GM12878 (cell line): ENCODE results near the gene CLDN9. TPM values are rescaled to one million over a fixed set of nuclear protein-coding genes. Genes with fewer than 3 reads are reported as not detected.

Experiments used
- ATAC-seq: fragments of 200-7000 bp; cut with Tn5 transposase; 3 replicates; pipeline ENCODE4 v1.9.1; 2020; ENCODE audit warnings: mild to moderate bottlenecking, moderate library complexity
- BruUV-seq: library from RNA; stranded (reverse); fragments of 400-500 nt; replicated peaks from 2 replicates; lab custom pipeline; 2021; lab: Mats Ljungman, UMichigan
- CTCF ChIA-PET: fragments of 300-600 bp; sonication (Branson Sonifier 250); formaldehyde crosslinking; extraction: SDS; loops from one replicate; lab custom pipeline; 2021; ENCODE audit warnings: inconsistent platforms; lab: Yijun Ruan, JAX
- POLR2A ChIA-PET: fragments of 350-600 bp; formaldehyde crosslinking; extraction: SDS; loops from one replicate; lab custom pipeline; 2021; ENCODE audit warnings: inconsistent platforms; lab: Charles Lee
- RAD21 ChIA-PET: fragments of 300-600 bp; sonication (Branson Sonifier 250); formaldehyde crosslinking; loops from one replicate; lab custom pipeline; 2023; ENCODE audit warnings: antibody characterized with exemption; ENCODE audit not compliant: unreplicated experiment; lab: Charles Lee
- SMC1A ChIA-PET: fragments of 300-600 bp; sonication (Branson Sonifier 250); formaldehyde crosslinking; loops from one replicate; lab custom pipeline; 2023; ENCODE audit not compliant: unreplicated experiment, uncharacterized antibody; lab: Charles Lee
- DNase-seq: peaks from one replicate; pipeline ENCODE4 v3.0.0-alpha.2; 2011; ENCODE audit warnings: low read depth, low spot score
- FAIRE-seq: peaks from 3 replicates; lab custom pipeline; 2011; peaks lifted over from hg19 to GRCh38; lab: Jason Lieb, UNC
- H2AFZ ChIP-seq: 2 replicates; pipeline ENCODE4 v1.6.0; 2011; ENCODE audit warnings: low read depth, low read length, control low read depth; ENCODE audit not compliant: control insufficient read depth
- H3K27ac ChIP-seq: 2 replicates; pipeline ENCODE4 v1.5.1; 2011; ENCODE audit warnings: control low read depth; ENCODE audit not compliant: control insufficient read depth, insufficient read depth
- H3K27me3 ChIP-seq, 2 experiments: replicated peaks in 1 of 2; 2 replicates each; pipeline versions ENCODE4 v1.6.0 to v1.6.1; 2011; ENCODE audit warnings: low read length in 1 of 2; ENCODE audit not compliant: control insufficient read depth in 2 of 2, insufficient read depth in 2 of 2
- H3K36me3 ChIP-seq, 2 experiments: 2 replicates each; pipeline ENCODE4 v1.5.1; 2011; ENCODE audit warnings: low read length in 1 of 2; ENCODE audit not compliant: control insufficient read depth in 2 of 2, insufficient read depth in 2 of 2
- H3K4me1 ChIP-seq: 2 replicates; pipeline ENCODE4 v1.6.1; 2011; ENCODE audit warnings: mild to moderate bottlenecking, low read length, moderate library complexity, mixed read lengths; ENCODE audit not compliant: control insufficient read depth, insufficient read depth
- H3K4me2 ChIP-seq: 2 replicates; pipeline ENCODE4 v1.6.0; 2011; ENCODE audit warnings: control low read depth; ENCODE audit not compliant: control insufficient read depth, insufficient read depth
- H3K4me3 ChIP-seq: fragments of 200-600 bp; sonication (generic); 2 replicates; pipeline ENCODE4 v1.5.1; 2016
- H3K79me2 ChIP-seq: 2 replicates; pipeline ENCODE4 v1.6.0; 2011; ENCODE audit warnings: low read length; ENCODE audit not compliant: control insufficient read depth, insufficient read depth
- H3K9ac ChIP-seq: 2 replicates; pipeline ENCODE4 v1.8.0; 2011; ENCODE audit warnings: low read length, control low read depth, mixed read lengths; ENCODE audit not compliant: control insufficient read depth, insufficient read depth
- H3K9me3 ChIP-seq: replicated peaks from 3 replicates; pipeline ENCODE4 v1.5.1; 2011; ENCODE audit warnings: mild to moderate bottlenecking, low read length; ENCODE audit not compliant: control insufficient read depth, insufficient read depth
- H4K20me1 ChIP-seq: 2 replicates; pipeline ENCODE4 v1.6.0; 2011; ENCODE audit not compliant: control insufficient read depth, insufficient read depth
- ATF7 ChIP-seq: fragments of 450-650 bp; IDR thresholded peaks from 2 replicates; pipeline ENCODE4 v1.6.1; 2016; ENCODE audit warnings: low read depth, mild to moderate bottlenecking
- BACH1 ChIP-seq: fragments of 450-650 bp; IDR thresholded peaks from 2 replicates; pipeline ENCODE4 v1.6.1; 2017; ENCODE audit warnings: mild to moderate bottlenecking, borderline replicate concordance
- DPF2 ChIP-seq: fragments of 450-650 bp; IDR thresholded peaks from 2 replicates; pipeline ENCODE4 v1.6.1; 2017; ENCODE audit warnings: mild to moderate bottlenecking
- FOXK2 ChIP-seq: fragments of 450-650 bp; IDR thresholded peaks from 2 replicates; pipeline ENCODE4 v1.6.1; 2017; ENCODE audit warnings: mild to moderate bottlenecking, moderate library complexity
- HDGF ChIP-seq: fragments of 450-650 bp; IDR thresholded peaks from 2 replicates; pipeline ENCODE4 v1.6.1; 2016; ENCODE audit warnings: antibody characterized with exemption
- IKZF2 ChIP-seq, 2 experiments: fragments of 450-650 bp; IDR thresholded peaks; 2 replicates each; pipeline ENCODE4 v1.6.1; 2017; ENCODE audit warnings: mild to moderate bottlenecking in 2 of 2, moderate library complexity in 2 of 2
- KLF5 ChIP-seq: fragments of 450-650 bp; IDR thresholded peaks from 2 replicates; pipeline ENCODE4 v1.6.1; 2014; ENCODE audit warnings: mild to moderate bottlenecking; ENCODE audit not compliant: partially characterized antibody
- MXI1 ChIP-seq: fragments of 150-350 bp; IDR thresholded peaks from 2 replicates; pipeline ENCODE4 v1.6.1; 2011; ENCODE audit warnings: low read depth, mild to moderate bottlenecking, inconsistent platforms, low read length, improper control_type of control experiment
- NR2C1 ChIP-seq: fragments of 450-650 bp; IDR thresholded peaks from 2 replicates; pipeline ENCODE4 v1.6.1; 2017; ENCODE audit warnings: antibody characterized with exemption, mild to moderate bottlenecking, moderate library complexity
- NR2F1 ChIP-seq: fragments of 450-650 bp; conservative IDR thresholded peaks from 2 replicates; pipeline ENCODE4 v1.6.1; 2017; ENCODE audit warnings: mild to moderate bottlenecking
- NRF1 ChIP-seq: conservative IDR thresholded peaks from 2 replicates; pipeline ENCODE4 v1.6.1; 2011; ENCODE audit warnings: mild to moderate bottlenecking, low read depth, low read length, improper control_type of control experiment
- POLR2AphosphoS5 ChIP-seq: IDR thresholded peaks from 2 replicates; pipeline ENCODE4 v1.6.1; 2011; ENCODE audit warnings: mild to moderate bottlenecking, low read length, inconsistent platforms
- RCOR1 ChIP-seq: conservative IDR thresholded peaks from 2 replicates; pipeline ENCODE4 v1.6.1; 2012; ENCODE audit warnings: low read depth, low read length, improper control_type of control experiment
- SPI1 ChIP-seq: IDR thresholded peaks from 2 replicates; pipeline ENCODE4 v1.6.1; 2011; ENCODE audit warnings: low read depth, mild to moderate bottlenecking, low read length, moderate library complexity, borderline replicate concordance; ENCODE audit not compliant: insufficient read depth
- SRF ChIP-seq, 2 experiments: IDR thresholded peaks; 2 replicates each; pipeline ENCODE4 v1.6.1; 2011; ENCODE audit warnings: low read depth in 2 of 2, low read length in 2 of 2, mild to moderate bottlenecking in 1 of 2, moderate library complexity in 1 of 2
- TCF12 ChIP-seq: IDR thresholded peaks from 2 replicates; pipeline ENCODE4 v1.6.1; 2011; ENCODE audit warnings: low read depth, mild to moderate bottlenecking, low read length
- YY1 ChIP-seq: IDR thresholded peaks from 2 replicates; pipeline ENCODE4 v1.6.1; 2011; ENCODE audit warnings: low read depth, mild to moderate bottlenecking, low read length
- ZBED1 ChIP-seq: IDR thresholded peaks from 2 replicates; pipeline ENCODE4 v1.6.1; 2016; ENCODE audit warnings: borderline replicate concordance
- WGBS: methylation state at CpG from one replicate; pipeline ENCODE4 v1.1.6; 2016; ENCODE audit warnings: low lambda C conversion rate; ENCODE audit not compliant: insufficient replicate concordance, insufficient coverage; ENCODE audit errors: missing lambda C conversion rate; 5-methylcytosine and 5-hydroxymethylcytosine counted together
- in situ Hi-C: fragments of 300-500 bp; cut with MboI; formaldehyde crosslinking; loops from 9 replicates; pipeline ENCODE4 v1.14.3; 2018; ENCODE audit warnings: mixed read lengths
- intact Hi-C: fragments of 100-400 bp; cut with micrococcal nuclease; formaldehyde crosslinking; loops from one replicate; pipeline ENCODE4 v1.14.2; 2022; ENCODE audit not compliant: unreplicated experiment
- polyA plus RNA-seq, 11 experiments: library from polyadenylated mRNA; depleted of rRNA in 4 of 11; unstranded in 6 of 11; stranded (reverse) in 5 of 11; fragments of >200 nt; fragmentation: Nextera tagmentation in 4 of 11; fragmentation: Illumina TruSeq in 1 of 11; extraction: Ambion mirVana in 4 of 11; extraction: Trizol in 1 of 11; gene quantifications; 1 replicate in 1 of 11; 2 replicates in 10 of 11; pipeline versions ENCODE4 v1.2.1 to v1.2.3, GENCODE V29; 2011 to 2016; ENCODE audit warnings: inconsistent platforms in 2 of 11, missing spikeins in 2 of 11, low read depth in 1 of 11
- total RNA-seq, 4 experiments: library from RNA; depleted of rRNA in 3 of 4; stranded (reverse); fragments of >200 nt in 3 of 4; fragmentation: Illumina TruSeq in 1 of 4; extraction: Trizol in 1 of 4; gene quantifications; 2 replicates each; pipeline versions ENCODE4 v1.2.1 to v1.2.3, GENCODE V29; 2013 to 2021
- TF ChIP-seq, protein P1 (sequence below): IDR thresholded peaks from 2 replicates; pipeline ENCODE4 v1.6.1; 2012; ENCODE audit warnings: low read length, inconsistent platforms
- TF ChIP-seq, protein P2 (sequence below): fragments of 450-650 bp; IDR thresholded peaks from 2 replicates; pipeline ENCODE4 v1.6.1; 2017; ENCODE audit warnings: mild to moderate bottlenecking

The CLDN9 gene
- total and polyA plus RNA-seq, 10 of the 15 experiments (the other 5 are each of a cell fraction or from before 2014, with no cell fraction given), result not detected

DNA sequence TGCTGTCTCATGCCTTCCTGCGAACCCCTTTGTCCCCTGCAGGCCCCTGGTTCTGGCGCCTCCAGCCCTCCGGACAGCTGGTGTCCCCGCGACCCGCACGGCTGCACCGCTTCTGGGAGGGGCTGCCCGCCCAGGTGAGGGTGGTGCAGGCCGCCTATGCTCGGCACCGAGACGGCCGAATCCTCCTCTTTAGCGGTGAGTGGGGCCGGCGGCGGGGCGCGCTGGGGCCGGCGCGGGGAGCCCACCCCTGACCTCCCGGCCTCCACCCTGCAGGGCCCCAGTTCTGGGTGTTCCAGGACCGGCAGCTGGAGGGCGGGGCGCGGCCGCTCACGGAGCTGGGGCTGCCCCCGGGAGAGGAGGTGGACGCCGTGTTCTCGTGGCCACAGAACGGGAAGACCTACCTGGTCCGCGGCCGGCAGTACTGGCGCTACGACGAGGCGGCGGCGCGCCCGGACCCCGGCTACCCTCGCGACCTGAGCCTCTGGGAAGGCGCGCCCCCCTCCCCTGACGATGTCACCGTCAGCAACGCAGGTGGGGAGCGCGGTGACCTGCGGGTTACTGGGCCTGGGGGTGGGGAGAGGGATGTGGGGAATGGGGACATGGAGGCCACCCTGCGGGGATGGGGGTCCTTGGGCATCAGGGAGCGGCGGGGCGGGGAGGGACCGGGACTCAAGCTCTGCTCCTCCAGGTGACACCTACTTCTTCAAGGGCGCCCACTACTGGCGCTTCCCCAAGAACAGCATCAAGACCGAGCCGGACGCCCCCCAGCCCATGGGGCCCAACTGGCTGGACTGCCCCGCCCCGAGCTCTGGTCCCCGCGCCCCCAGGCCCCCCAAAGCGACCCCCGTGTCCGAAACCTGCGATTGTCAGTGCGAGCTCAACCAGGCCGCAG lies 45.7 kb downstream of the CLDN9 start (continued):
- TF ChIP-seq MXI1 (no peak), NRF1 (no peak), ATF7 (no peak), FOXK2 (no peak)
- TF ChIP-seq, protein P1, sequence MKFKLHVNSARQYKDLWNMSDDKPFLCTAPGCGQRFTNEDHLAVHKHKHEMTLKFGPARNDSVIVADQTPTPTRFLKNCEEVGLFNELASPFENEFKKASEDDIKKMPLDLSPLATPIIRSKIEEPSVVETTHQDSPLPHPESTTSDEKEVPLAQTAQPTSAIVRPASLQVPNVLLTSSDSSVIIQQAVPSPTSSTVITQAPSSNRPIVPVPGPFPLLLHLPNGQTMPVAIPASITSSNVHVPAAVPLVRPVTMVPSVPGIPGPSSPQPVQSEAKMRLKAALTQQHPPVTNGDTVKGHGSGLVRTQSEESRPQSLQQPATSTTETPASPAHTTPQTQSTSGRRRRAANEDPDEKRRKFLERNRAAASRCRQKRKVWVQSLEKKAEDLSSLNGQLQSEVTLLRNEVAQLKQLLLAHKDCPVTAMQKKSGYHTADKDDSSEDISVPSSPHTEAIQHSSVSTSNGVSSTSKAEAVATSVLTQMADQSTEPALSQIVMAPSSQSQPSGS, result no peak

DNA sequence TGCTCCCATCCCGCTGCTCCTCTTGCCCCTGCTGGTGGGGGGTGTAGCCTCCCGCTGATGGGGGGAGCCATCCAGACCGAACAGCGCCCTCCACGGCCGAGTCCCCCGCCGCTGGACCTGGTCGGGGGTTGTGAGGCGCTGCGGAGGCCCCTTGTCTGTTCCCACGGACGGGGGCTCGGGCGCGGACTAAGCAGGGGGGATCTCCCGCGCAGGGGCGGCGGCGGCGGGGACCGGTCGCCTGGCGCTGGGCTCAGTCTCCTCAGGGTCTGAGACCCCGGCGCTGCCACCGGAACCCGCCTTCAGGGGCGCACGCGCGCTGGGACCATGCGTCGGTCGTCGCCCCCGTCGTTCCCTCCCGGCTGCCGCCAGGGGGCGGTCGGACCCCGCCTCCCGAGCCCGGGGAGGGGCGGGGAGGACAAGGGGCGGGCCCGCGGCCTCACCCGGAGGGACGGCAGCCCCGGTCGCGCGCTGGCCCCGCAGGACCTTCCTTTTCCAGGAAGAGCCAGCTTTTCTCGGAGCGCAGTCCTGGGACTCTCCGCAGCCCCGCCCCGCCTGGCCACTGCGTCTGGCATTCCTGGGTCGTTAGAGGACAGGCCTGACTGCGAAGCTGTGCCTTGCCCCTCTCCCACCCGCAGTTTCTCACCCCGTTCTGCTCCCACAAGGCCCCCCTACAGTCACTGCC lies 46.5 kb downstream of the CLDN9 start:
- H3K27ac ChIP-seq, result peak overlapping the region; percentile 70
- CTCF ChIA-PET, result interaction anchor here (0.6 to 9.5 kb wide), 33 partner anchors 10 to 112 kb away, joined by 3 to 174 read pairs (median 5); partner anchors contain the start of genes HCFC1R1, THOC6 and ZNF213
- H3K4me3 ChIP-seq, result peak overlapping the region; percentile 87
- BruUV-seq, result no TSS peak
- DNase-seq (no peak), ATAC-seq (peak; percentile 97), FAIRE-seq (no peak)
- 3% methylated on average over 32 of the region's 67 CpGs for WGBS
- peak overlapping the region; percentile 82 for H3K9ac ChIP-seq
- intact Hi-C loops (loop anchor here (1.0 to 2.0 kb wide), 3 partner anchors 36 to 108 kb away; no protein-coding TSS in a partner anchor), in situ Hi-C loops (no loop called here)
- H2AFZ ChIP-seq, result peak overlapping the region; percentile 87
- H3K36me3 ChIP-seq, result no peaks in the 10 kb centered on the region
- RAD21 ChIA-PET, result interaction anchor here (0.6 to 3.0 kb wide), 20 partner anchors 16 to 113 kb away, joined by 3 to 72 read pairs (median 6); partner anchors contain the start of genes TNFRSF12A and ZNF213
- no peaks in the 10 kb centered on the region; the same call in 2 of the 3 replicates for H3K9me3 ChIP-seq
- no peaks in the 10 kb centered on the region for H3K27me3 ChIP-seq
- POLR2A ChIA-PET, result interaction anchor here (0.6 to 1.7 kb wide), 9 partner anchors 18 to 1071 kb away, joined by 3 to 12 read pairs (median 5); partner anchors contain the start of genes HCFC1R1, THOC6 and ZNF213
- H3K4me2 ChIP-seq, result peak overlapping the region; percentile 75
- no peaks in the 10 kb centered on the region for H4K20me1 ChIP-seq
- H3K4me1 ChIP-seq, result peaks cover 16% of the 10 kb centered on the region
- SMC1A ChIA-PET, result interaction anchor here (0.7 to 3.9 kb wide), 13 partner anchors 11 to 107 kb away, joined by 3 to 53 read pairs (median 4); no protein-coding TSS in a partner anchor
- no peaks in the 10 kb centered on the region for H3K79me2 ChIP-seq
- TF ChIP-seq ZBED1 (no peak), BACH1 (peak; percentile 74; the same call in 1 of the 2 replicates), IKZF2 (IDR thresholded peaks at IDR 0.05) (no peak), DPF2 (peak; percentile 58), SRF (IDR thresholded peaks at IDR 0.05; ENCODE audit: low read depth in 2 of 2, low read length in 2 of 2) (no peak), HDGF (no peak), SPI1 (no peak), RCOR1 (no peak), NR2F1 (no peak; the same call in none of the 2 replicates), POLR2AphosphoS5 (no peak), KLF5 (no peak), TCF12 (no peak), NR2C1 (peak; percentile 18; the same call in 1 of the 2 replicates), YY1 (peak; percentile 72)
- TF ChIP-seq, protein P2, sequence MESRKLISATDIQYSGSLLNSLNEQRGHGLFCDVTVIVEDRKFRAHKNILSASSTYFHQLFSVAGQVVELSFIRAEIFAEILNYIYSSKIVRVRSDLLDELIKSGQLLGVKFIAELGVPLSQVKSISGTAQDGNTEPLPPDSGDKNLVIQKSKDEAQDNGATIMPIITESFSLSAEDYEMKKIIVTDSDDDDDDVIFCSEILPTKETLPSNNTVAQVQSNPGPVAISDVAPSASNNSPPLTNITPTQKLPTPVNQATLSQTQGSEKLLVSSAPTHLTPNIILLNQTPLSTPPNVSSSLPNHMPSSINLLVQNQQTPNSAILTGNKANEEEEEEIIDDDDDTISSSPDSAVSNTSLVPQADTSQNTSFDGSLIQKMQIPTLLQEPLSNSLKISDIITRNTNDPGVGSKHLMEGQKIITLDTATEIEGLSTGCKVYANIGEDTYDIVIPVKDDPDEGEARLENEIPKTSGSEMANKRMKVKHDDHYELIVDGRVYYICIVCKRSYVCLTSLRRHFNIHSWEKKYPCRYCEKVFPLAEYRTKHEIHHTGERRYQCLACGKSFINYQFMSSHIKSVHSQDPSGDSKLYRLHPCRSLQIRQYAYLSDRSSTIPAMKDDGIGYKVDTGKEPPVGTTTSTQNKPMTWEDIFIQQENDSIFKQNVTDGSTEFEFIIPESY, result no peak
